Medulla oblongata (tissue), 1 donor: Measurements from ENCODE around the gene VMP1.
"Not testable (repeated sequence)": the region's sequence is repeated elsewhere in the genome, so short reads cannot be mapped to it uniquely, and the experiment has no call there.

Source experiments
- DNase-seq: peaks from one replicate; pipeline ENCODE4 v3.0.0-alpha.2; 2015; ENCODE audit errors: extremely low spot score

The VMP1 gene

GRCh38 chr17:59754552-59754951 lies 47.1 kb downstream of the VMP1 start:
- no peak for DNase-seq

GRCh38 chr17:59755069-59755468 lies 47.6 kb downstream of the VMP1 start:
- not testable (repeated sequence) for DNase-seq

- no peak for DNase-seq
Observed at GRCh38 chr17:59756236-59756818, 48.9 kb downstream of the VMP1 start.

- no peak for DNase-seq
Observed at GRCh38 chr17:59757043-59757442, 49.6 kb downstream of the VMP1 start.

GRCh38 chr17:59757470-59757869 lies 50.0 kb downstream of the VMP1 start:
- no peak for DNase-seq

GRCh38 chr17:59757881-59758385 lies 50.5 kb downstream of the VMP1 start:
- DNase-seq, result no peak

GRCh38 chr17:59758998-59759651 lies 51.7 kb downstream of the VMP1 start:
- not testable (repeated sequence) for DNase-seq

GRCh38 chr17:59760160-59760559 lies 52.7 kb downstream of the VMP1 start:
- no peak for DNase-seq

GRCh38 chr17:59761385-59762048 lies 54.1 kb downstream of the VMP1 start:
- no peak for DNase-seq

GRCh38 chr17:59762049-59762823 lies 54.8 kb downstream of the VMP1 start:
- DNase-seq, result no peak

- no peak for DNase-seq
Observed at GRCh38 chr17:59762824-59763374, 55.4 kb downstream of the VMP1 start.

GRCh38 chr17:59763861-59764260 lies 56.4 kb downstream of the VMP1 start:
- DNase-seq, result no peak

GRCh38 chr17:59764292-59764741 lies 56.9 kb downstream of the VMP1 start:
- no peak for DNase-seq

GRCh38 chr17:59765038-59765437 lies 57.6 kb downstream of the VMP1 start:
- DNase-seq, result no peak

GRCh38 chr17:59766491-59766890 lies 59.0 kb downstream of the VMP1 start:
- no peak for DNase-seq

- DNase-seq, result no peak
Observed at GRCh38 chr17:59767176-59767575, 59.7 kb downstream of the VMP1 start.

GRCh38 chr17:59769887-59770286 lies 62.4 kb downstream of the VMP1 start:
- DNase-seq, result peak; percentile 85

GRCh38 chr17:59771093-59771492 lies 63.6 kb downstream of the VMP1 start:
- DNase-seq, result no peak

- DNase-seq, result no peak
Observed at GRCh38 chr17:59775786-59776350, 68.4 kb downstream of the VMP1 start.

GRCh38 chr17:59776577-59776976 lies 69.1 kb downstream of the VMP1 start:
- no peak for DNase-seq

- no peak for DNase-seq
Observed at GRCh38 chr17:59777033-59777432, 69.6 kb downstream of the VMP1 start.
